Activated naive CD8-positive, alpha-beta T cell treated with anti-CD3 and anti-CD28 coated beads, Interleukin-2, amount 50 U/mL, for 24 hours (primary cell): ENCODE measurements around the gene PTPRN2.
"Not testable (repeated sequence)": the region's sequence is repeated elsewhere in the genome, so short reads cannot be mapped to it uniquely, and the experiment has no call there.

Source experiments
- ATAC-seq: fragments of 150-1000 bp; cut with Tn5 transposase; one replicate; pipeline ENCODE4 v1.10.0; 2021
- DNase-seq: peaks from one replicate; pipeline ENCODE4 v3.0.0; 2021
- H3K27ac Mint-ChIP-seq: one replicate; pipeline ENCODE4 v1.8.0; 2021; ENCODE audit warnings: mild to moderate bottlenecking, mixed read lengths
- H3K27me3 Mint-ChIP-seq: one replicate; pipeline ENCODE4 v1.8.0; 2021; ENCODE audit warnings: mixed read lengths
- H3K36me3 Mint-ChIP-seq: one replicate; pipeline ENCODE4 v1.8.0; 2021; ENCODE audit warnings: low read depth, mixed read lengths
- H3K4me1 Mint-ChIP-seq: one replicate; pipeline ENCODE4 v1.8.0; 2021; ENCODE audit warnings: mixed read lengths
- H3K4me3 Mint-ChIP-seq: one replicate; pipeline ENCODE4 v1.8.0; 2021; ENCODE audit warnings: mild to moderate bottlenecking, moderate library complexity, mixed read lengths
- H3K9me3 Mint-ChIP-seq: one replicate; pipeline ENCODE4 v1.8.0; 2021; ENCODE audit warnings: mixed read lengths

PTPRN2 gene

DNA sequence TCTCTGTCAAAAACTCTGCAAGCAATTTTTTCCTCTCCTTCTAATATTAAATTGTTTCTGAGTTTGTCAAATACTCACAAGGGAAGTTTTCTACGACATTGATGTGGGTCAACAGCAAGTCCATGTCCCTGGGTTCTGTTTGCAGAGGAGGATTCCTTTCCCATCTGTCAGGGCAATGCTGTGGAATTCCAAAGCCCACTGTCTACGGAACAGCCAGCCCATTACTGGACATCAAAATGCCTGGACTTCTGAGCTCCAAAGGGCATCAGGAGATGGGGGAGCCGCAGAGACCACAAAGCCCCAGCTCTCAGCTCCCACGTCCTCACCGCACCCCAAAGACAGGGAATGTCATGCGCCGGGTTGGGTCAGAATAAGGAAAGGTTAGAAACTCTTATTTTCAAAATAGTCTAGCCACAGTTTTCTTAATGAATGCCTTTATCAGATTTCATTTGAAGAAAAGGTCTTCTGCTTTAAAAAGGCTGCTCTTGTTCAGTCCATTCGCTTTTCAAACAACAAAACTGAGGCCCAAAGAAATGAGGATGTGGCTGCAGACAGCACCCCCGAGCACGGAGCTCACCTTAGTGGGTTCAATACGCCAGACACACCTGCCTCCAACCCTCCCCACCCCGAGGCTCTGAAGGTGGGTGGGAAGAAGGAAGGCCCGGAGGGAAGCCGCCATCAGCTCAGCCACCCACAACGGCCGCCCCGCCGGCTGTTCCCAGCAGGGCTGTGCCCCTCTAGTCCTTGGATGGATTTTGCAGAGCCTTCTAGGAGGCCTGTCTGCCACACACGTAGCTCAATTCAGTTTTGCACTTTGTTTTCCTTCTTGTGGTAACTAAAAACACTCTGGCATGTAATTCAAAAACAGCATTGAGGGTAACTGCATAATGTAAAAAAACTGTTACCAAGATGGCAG, 44.7 kb downstream of the PTPRN2 start:
- Mint-ChIP-seq H3K9me3 (no peaks in the 10 kb centered on the region), H3K36me3 (no peaks in the 10 kb centered on the region), H3K4me3 (no peak overlapping the region), H3K27me3 (no peaks in the 10 kb centered on the region), H3K27ac (no peak overlapping the region), H3K4me1 (peaks cover 4% of the 10 kb centered on the region)
- DNase-seq (no peak), ATAC-seq (no peak)

DNA sequence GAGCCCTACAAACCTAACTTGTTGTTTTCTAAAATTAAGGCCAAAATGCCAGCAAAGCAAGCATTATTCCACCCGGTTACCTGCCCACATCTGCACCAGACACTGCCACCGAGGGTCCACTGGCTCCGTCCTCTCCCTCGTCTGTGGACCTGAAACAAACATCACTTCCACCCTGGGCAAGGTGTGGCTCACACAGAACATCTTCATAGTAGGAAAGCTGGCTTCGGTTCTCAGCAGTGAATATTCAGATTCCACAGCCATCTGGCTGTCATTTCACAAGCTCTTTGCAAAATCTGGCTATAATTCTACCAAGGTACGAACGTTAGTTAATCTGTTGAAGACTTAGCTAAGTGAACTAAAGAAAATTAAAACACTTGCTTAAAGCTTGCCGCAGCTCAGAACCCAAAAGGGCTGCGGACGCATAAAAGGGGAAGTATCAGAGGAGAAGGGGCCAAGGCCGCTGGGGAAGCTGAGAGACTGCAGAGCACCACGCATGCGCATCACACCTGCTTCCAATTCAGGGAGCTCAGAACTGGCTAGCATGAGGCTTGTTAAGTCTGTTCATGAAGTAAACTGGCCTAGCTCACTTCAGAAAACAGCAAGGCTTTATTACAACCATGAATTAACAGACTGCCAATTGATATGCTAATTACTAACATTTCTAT, 46.1 kb downstream of the PTPRN2 start:
- no peak for ATAC-seq
- Mint-ChIP-seq H3K4me1 (peaks cover 4% of the 10 kb centered on the region), H3K4me3 (no peak overlapping the region), H3K36me3 (no peaks in the 10 kb centered on the region), H3K27ac (no peak overlapping the region), H3K27me3 (no peaks in the 10 kb centered on the region), H3K9me3 (no peaks in the 10 kb centered on the region)
- peak; percentile 23 for DNase-seq

- no peak overlapping the region for H3K4me3 Mint-ChIP-seq
- ATAC-seq (no peak), DNase-seq (no peak)
- no peaks in the 10 kb centered on the region for H3K27me3 Mint-ChIP-seq
- no peak overlapping the region for H3K27ac Mint-ChIP-seq
- H3K36me3 Mint-ChIP-seq = no peaks in the 10 kb centered on the region
- H3K4me1 Mint-ChIP-seq = peaks cover 4% of the 10 kb centered on the region
- no peaks in the 10 kb centered on the region for H3K9me3 Mint-ChIP-seq
These were observed 47.9 kb downstream of the PTPRN2 start for GRCh38 chr7:158539711-158540146.

- peaks cover 4% of the 10 kb centered on the region for H3K4me1 Mint-ChIP-seq
These were observed 49.3 kb downstream of the PTPRN2 start for GRCh38 chr7:158538156-158538946.

GRCh38 chr7:158537516-158537882, 50.1 kb downstream of the PTPRN2 start:
- peaks cover 3% of the 10 kb centered on the region for H3K9me3 Mint-ChIP-seq
- no peak overlapping the region for H3K27ac Mint-ChIP-seq
- DNase-seq (no peak), ATAC-seq (no peak)
- no peak overlapping the region for H3K4me3 Mint-ChIP-seq
- peaks cover 4% of the 10 kb centered on the region for H3K4me1 Mint-ChIP-seq
- H3K27me3 Mint-ChIP-seq = peaks cover 5% of the 10 kb centered on the region
- no peaks in the 10 kb centered on the region for H3K36me3 Mint-ChIP-seq

More at GRCh38 chr7:158538156-158538946, 49.3 kb downstream of the PTPRN2 start:
- H3K4me3 Mint-ChIP-seq = no peak overlapping the region
- peaks cover 2% of the 10 kb centered on the region for H3K27me3 Mint-ChIP-seq
- no peak for DNase-seq
- no peaks in the 10 kb centered on the region for H3K36me3 Mint-ChIP-seq
- no peak for ATAC-seq
- no peak overlapping the region for H3K27ac Mint-ChIP-seq
- no peaks in the 10 kb centered on the region for H3K9me3 Mint-ChIP-seq

DNA sequence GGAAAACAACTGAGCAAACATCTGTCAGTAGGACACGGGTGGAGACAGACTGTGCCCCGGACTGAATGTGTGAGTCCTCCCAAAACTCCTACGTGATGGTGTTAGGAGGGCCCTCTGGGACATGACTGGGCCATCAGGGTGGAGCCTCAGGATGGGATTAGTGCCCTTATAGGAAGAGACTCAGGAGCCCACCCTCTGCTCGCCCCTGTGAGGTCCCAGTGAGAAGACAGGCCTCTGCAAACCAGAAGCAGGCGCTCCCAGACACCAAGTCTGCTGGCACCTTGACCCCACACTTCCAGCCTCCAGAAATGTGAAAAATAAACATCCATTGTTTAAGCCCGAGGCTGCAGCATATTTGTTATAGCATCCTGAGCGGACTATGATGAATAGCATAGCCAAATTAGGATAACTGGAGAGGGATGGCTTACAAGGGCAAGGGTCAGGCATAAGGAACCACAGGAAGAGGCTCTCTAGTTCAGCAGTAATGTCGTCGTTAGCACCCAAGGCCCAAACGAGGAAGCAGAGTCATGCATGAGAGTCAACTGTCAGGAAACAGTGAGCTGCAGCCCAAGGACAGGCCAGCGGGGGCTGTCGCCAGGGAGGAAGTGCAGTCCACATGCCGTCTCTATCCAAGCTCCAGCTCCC, 50.6 kb downstream of the PTPRN2 start:
- DNase-seq (no peak), ATAC-seq (no peak)
- Mint-ChIP-seq H3K36me3 (no peaks in the 10 kb centered on the region), H3K4me3 (no peak overlapping the region), H3K4me1 (peaks cover 4% of the 10 kb centered on the region), H3K9me3 (peaks cover 3% of the 10 kb centered on the region), H3K27ac (no peak overlapping the region), H3K27me3 (peaks cover 5% of the 10 kb centered on the region)

DNA sequence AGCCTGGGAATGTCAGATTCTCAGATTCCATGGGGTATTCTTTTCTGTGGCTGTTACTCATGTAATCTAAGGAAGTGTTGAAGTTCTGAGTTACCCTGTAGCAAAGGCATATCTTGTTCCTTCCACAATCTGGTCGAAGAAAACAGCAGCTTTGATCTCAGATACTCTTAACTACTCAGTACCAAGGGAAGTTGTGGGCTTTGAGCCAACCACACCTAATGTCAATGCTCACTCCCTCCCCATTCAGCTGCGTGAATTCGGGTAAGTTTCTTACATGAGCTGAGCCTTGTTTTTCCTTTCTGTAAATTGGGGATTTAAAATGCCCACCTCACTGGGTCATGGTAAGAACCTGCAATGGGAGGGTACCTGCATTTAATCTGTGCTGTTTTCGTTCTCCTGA, 52.5 kb downstream of the PTPRN2 start:
- no peak overlapping the region for H3K4me3 Mint-ChIP-seq
- peaks cover 3% of the 10 kb centered on the region for H3K9me3 Mint-ChIP-seq
- no peak overlapping the region for H3K27ac Mint-ChIP-seq
- no peak for DNase-seq
- no peaks in the 10 kb centered on the region for H3K36me3 Mint-ChIP-seq
- no peaks in the 10 kb centered on the region for H3K4me1 Mint-ChIP-seq
- peaks cover 5% of the 10 kb centered on the region for H3K27me3 Mint-ChIP-seq
- ATAC-seq = no peak

GRCh38 chr7:158534598-158534997, 53.0 kb downstream of the PTPRN2 start:
- no peak overlapping the region for H3K27ac Mint-ChIP-seq
- no peaks in the 10 kb centered on the region for H3K4me1 Mint-ChIP-seq
- no peak for ATAC-seq
- peaks cover 5% of the 10 kb centered on the region for H3K27me3 Mint-ChIP-seq
- no peaks in the 10 kb centered on the region for H3K36me3 Mint-ChIP-seq
- no peak overlapping the region for H3K4me3 Mint-ChIP-seq
- peaks cover 3% of the 10 kb centered on the region for H3K9me3 Mint-ChIP-seq
- DNase-seq = no peak

- ATAC-seq, H3K27ac Mint-ChIP-seq, H3K4me3 Mint-ChIP-seq, H3K27me3 Mint-ChIP-seq, H3K9me3 Mint-ChIP-seq, DNase-seq, H3K4me1 Mint-ChIP-seq, H3K36me3 Mint-ChIP-seq: not testable (repeated sequence)
These were observed 53.5 kb downstream of the PTPRN2 start for GRCh38 chr7:158534134-158534515.

DNA sequence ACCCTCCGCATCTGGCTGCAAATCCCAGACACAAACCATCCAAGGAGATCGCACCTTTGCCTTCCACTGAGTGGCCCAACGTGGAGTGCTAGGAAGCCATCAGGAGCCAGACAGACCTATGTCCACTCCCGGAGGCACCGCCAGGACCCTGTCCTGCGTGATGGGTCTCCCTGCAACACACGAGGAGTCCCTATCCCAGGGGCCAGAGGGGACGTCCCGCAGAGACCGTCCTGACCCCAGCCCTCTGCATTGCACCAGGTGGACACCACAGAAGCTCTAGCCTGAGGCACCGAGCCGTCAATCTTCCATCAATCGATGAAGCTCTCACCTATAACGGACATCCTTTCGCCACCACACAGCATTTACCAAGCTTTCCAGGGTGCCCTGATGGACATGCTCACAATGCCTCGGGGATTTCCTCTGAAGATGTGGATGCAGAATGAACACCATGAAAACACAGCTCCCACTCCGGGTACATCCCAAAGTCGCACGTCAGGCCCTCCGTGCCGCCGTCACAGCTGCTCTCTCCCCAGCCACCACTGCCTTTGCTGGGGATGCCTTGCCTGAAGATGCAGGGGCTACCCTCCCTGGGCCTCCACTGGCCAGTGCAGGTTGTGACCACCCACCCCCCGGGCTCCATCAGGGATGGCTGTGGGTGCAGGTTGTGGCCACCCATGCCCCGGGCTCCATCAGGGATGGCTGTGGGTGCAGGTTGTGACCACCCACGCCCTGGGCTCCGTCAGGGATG, 54.1 kb downstream of the PTPRN2 start:
- H3K4me1 Mint-ChIP-seq = no peaks in the 10 kb centered on the region

DNA sequence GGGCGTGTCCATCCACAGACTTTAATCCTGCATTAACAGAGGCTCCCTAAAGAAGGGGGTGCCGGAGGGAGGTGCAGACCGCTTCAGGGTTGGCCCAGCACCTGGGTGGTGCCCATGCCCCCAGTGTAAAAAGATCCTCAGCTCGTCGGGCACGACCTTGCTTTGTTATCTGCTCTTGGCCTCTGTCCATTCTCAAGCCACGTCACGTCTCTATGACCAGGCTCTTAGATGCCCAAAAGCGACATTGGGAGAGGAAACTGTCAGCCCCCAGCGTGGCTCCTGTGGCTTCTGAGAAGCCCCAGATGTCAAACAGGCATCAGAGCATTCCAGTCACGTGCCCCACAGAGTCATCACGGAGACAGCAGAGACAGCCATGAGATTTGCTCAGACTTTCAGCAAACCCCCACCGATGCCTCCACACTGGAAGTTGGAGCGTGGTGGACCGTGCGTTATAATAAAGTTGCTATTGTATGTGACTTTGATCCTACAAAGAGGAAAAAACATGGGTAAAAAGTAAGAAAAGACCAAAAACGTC, 55.5 kb downstream of the PTPRN2 start:
- no peaks in the 10 kb centered on the region for H3K4me1 Mint-ChIP-seq
- H3K9me3 Mint-ChIP-seq = peaks cover 3% of the 10 kb centered on the region
- no peak overlapping the region for H3K27ac Mint-ChIP-seq
- ATAC-seq (no peak), DNase-seq (no peak)
- H3K27me3 Mint-ChIP-seq = peaks cover 5% of the 10 kb centered on the region
- H3K4me3 Mint-ChIP-seq = no peak overlapping the region
- H3K36me3 Mint-ChIP-seq = no peaks in the 10 kb centered on the region

More for the DNA sequence above, 54.1 kb downstream of the PTPRN2 start:
- DNase-seq (no peak), ATAC-seq (no peak)
- H3K9me3 Mint-ChIP-seq = peaks cover 3% of the 10 kb centered on the region
- H3K4me3 Mint-ChIP-seq = no peak overlapping the region
- H3K36me3 Mint-ChIP-seq = no peaks in the 10 kb centered on the region
- H3K27ac Mint-ChIP-seq = no peak overlapping the region
- H3K27me3 Mint-ChIP-seq = peaks cover 5% of the 10 kb centered on the region

DNA sequence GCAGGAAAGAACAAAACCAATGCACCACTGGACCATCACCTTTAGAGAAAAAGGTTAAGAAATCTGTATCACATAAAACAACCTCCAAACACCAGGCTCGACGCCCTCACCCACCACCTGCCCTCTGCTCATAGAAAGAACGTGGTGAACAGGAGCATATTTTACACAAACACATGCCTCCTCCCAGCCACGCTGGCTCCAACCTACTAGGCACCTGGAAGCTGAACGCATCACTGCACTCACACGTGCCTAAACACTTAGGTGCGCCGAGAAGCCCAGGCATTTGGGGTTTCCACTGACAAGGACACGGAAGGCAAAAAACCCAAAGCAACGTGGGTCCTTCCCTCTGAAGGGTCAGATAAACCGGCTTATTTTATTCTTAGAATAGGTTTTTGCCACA, 56.0 kb downstream of the PTPRN2 start:
- peaks cover 5% of the 10 kb centered on the region for H3K27me3 Mint-ChIP-seq
- H3K27ac Mint-ChIP-seq = no peak overlapping the region
- ATAC-seq (no peak), DNase-seq (no peak)
- no peaks in the 10 kb centered on the region for H3K36me3 Mint-ChIP-seq
- peaks cover 3% of the 10 kb centered on the region for H3K9me3 Mint-ChIP-seq
- no peaks in the 10 kb centered on the region for H3K4me1 Mint-ChIP-seq
- H3K4me3 Mint-ChIP-seq = no peak overlapping the region

DNA sequence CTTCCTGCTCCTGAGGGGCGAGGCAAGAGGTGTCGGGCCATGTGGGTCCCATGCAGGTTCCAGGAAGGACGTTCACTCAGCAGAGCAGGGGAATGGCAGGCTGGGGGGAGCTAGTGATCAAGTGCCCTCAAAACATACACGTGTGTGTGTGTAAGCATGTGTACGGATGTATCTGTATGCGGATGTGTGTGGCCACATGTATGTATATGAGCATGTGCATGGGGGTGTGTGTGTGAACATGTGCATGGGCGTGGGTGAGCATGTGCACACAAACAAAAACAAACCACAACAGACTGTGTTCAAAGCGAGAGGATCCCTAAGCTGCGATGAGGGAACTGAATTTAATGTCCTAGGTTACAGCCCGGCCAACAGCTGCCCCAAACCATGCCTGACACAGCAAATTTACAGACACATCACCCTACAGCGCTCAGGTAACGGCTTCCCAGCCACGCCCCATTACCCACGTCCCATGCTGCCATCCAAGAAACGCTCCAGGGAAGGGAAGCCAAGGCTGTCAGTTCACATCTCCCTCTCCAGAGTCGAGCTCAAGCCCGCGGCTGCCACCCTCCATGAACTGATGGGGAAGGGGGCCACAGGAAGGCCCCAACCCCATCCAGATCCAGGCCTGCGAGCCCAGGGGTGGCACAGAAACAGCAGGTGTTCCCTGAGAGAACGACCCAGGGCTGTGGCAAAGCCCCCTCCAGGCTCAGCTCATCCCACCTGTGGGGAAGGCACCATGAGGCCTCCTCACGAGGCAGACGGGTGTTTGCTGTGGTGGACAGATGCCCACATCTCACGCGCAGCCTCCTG, 56.6 kb downstream of the PTPRN2 start:
- DNase-seq (no peak), ATAC-seq (no peak)
- H3K36me3 Mint-ChIP-seq = no peaks in the 10 kb centered on the region
- peaks cover 3% of the 10 kb centered on the region for H3K9me3 Mint-ChIP-seq
- no peak overlapping the region for H3K4me3 Mint-ChIP-seq
- H3K27ac Mint-ChIP-seq = no peak overlapping the region
- peaks cover 5% of the 10 kb centered on the region for H3K27me3 Mint-ChIP-seq
- H3K4me1 Mint-ChIP-seq = no peaks in the 10 kb centered on the region
